H9 (cell line): ENCODE data around the gene CEBPG. TPM values are rescaled to one million over a fixed set of nuclear protein-coding genes. Genes with fewer than 3 reads are reported as not detected.

Experiments used
- DNase-seq: peaks from one replicate; pipeline ENCODE4 v3.0.0-alpha.2; 2017
- H2AFZ ChIP-seq: one replicate; pipeline ENCODE4 v1.6.1; 2013; ENCODE audit warnings: mild to moderate bottlenecking, low read length, control low read depth, moderate library complexity
- H2AK5ac ChIP-seq: 2 replicates; pipeline ENCODE4 v1.6.1; 2013; ENCODE audit warnings: low read length, control low read depth, mixed read lengths; ENCODE audit not compliant: insufficient read length
- H2BK120ac ChIP-seq: one replicate; pipeline ENCODE4 v1.6.1; 2013; ENCODE audit warnings: low read depth, mild to moderate bottlenecking, low read length, control low read depth, inconsistent platforms; ENCODE audit not compliant: poor library complexity, severe bottlenecking
- H2BK12ac ChIP-seq: 2 replicates; pipeline ENCODE4 v1.6.1; 2013; ENCODE audit warnings: low read length, control low read depth, mixed read lengths, low read depth; ENCODE audit not compliant: insufficient read length
- H2BK15ac ChIP-seq: 2 replicates; pipeline ENCODE4 v1.6.1; 2013; ENCODE audit warnings: low read depth, low read length, control low read depth
- H2BK20ac ChIP-seq: one replicate; pipeline ENCODE4 v1.6.1; 2013; ENCODE audit warnings: low read depth, mild to moderate bottlenecking, low read length, control low read depth, inconsistent platforms; ENCODE audit not compliant: poor library complexity, severe bottlenecking
- H2BK5ac ChIP-seq: 2 replicates; pipeline ENCODE4 v1.6.1; 2013; ENCODE audit warnings: low read length, control low read depth, mixed read lengths; ENCODE audit not compliant: insufficient read length
- H3K14ac ChIP-seq: 2 replicates; pipeline ENCODE4 v1.6.1; 2013; ENCODE audit warnings: low read length, control low read depth; ENCODE audit not compliant: insufficient read depth
- H3K18ac ChIP-seq: 2 replicates; pipeline ENCODE4 v1.6.1; 2013; ENCODE audit warnings: low read depth, mild to moderate bottlenecking, mixed read lengths, low read length, control low read depth; ENCODE audit not compliant: insufficient read length
- H3K23ac ChIP-seq: 2 replicates; pipeline ENCODE4 v1.6.1; 2013; ENCODE audit warnings: low read length, control low read depth, mixed read lengths, low read depth; ENCODE audit not compliant: insufficient read length
- H3K23me2 ChIP-seq: 2 replicates; pipeline ENCODE4 v1.6.1; 2013; ENCODE audit warnings: low read depth, mild to moderate bottlenecking, mixed read lengths, low read length, control low read depth; ENCODE audit not compliant: insufficient read length, poor library complexity, severe bottlenecking
- H3K27ac ChIP-seq: 2 replicates; pipeline ENCODE4 v1.5.1; 2013; ENCODE audit warnings: low read length, control low read depth, mixed read lengths, low read depth; ENCODE audit not compliant: insufficient read length
- H3K27me3 ChIP-seq: 2 replicates; pipeline ENCODE4 v1.6.1; 2013; ENCODE audit warnings: low read length, control low read depth, inconsistent platforms; ENCODE audit not compliant: insufficient read depth
- H3K4ac ChIP-seq: 2 replicates; pipeline ENCODE4 v1.6.1; 2013; ENCODE audit warnings: low read depth, mild to moderate bottlenecking, control low read depth, inconsistent platforms, low read length, moderate library complexity
- H3K4me1 ChIP-seq: 2 replicates; pipeline ENCODE4 v1.6.1; 2013; ENCODE audit warnings: low read length, control low read depth, inconsistent platforms; ENCODE audit not compliant: insufficient read depth
- H3K4me2 ChIP-seq: 2 replicates; pipeline ENCODE4 v1.6.1; 2013; ENCODE audit warnings: low read length, control low read depth, mixed read lengths; ENCODE audit not compliant: insufficient read length, insufficient read depth
- H3K56ac ChIP-seq: 2 replicates; pipeline ENCODE4 v1.6.1; 2013; ENCODE audit warnings: low read depth, mild to moderate bottlenecking, mixed read lengths, low read length, control low read depth; ENCODE audit not compliant: insufficient read length
- H3K79me1 ChIP-seq: 2 replicates; pipeline ENCODE4 v1.6.1; 2013; ENCODE audit warnings: low read depth, mild to moderate bottlenecking, moderate library complexity, low read length, control low read depth, inconsistent platforms; ENCODE audit not compliant: insufficient read depth, poor library complexity, severe bottlenecking
- H3K79me2 ChIP-seq: 2 replicates; pipeline ENCODE4 v1.6.1; 2013; ENCODE audit warnings: low read length, control low read depth, inconsistent platforms; ENCODE audit not compliant: insufficient read depth
- H3K9ac ChIP-seq: 2 replicates; pipeline ENCODE4 v1.6.1; 2013; ENCODE audit warnings: low read length, control low read depth, mixed read lengths; ENCODE audit not compliant: insufficient read length; ENCODE audit errors: extremely low read depth
- H3K9me3 ChIP-seq: one replicate; pipeline ENCODE4 v1.6.1; 2013; ENCODE audit warnings: low read depth, low read length, inconsistent platforms; ENCODE audit not compliant: control insufficient read depth
- H3T11ph ChIP-seq: one replicate; pipeline ENCODE4 v1.6.1; 2013; ENCODE audit warnings: mild to moderate bottlenecking, low read length, control low read depth, inconsistent platforms
- H4K20me1 ChIP-seq: one replicate; pipeline ENCODE4 v1.6.1; 2013; ENCODE audit not compliant: control insufficient read depth, insufficient read length, insufficient read depth
- H4K5ac ChIP-seq: 2 replicates; pipeline ENCODE4 v1.6.1; 2013; ENCODE audit warnings: low read depth, mild to moderate bottlenecking, mixed read lengths, low read length, control low read depth; ENCODE audit not compliant: insufficient read length
- H4K8ac ChIP-seq: replicated peaks from 2 replicates; pipeline ENCODE4 v1.6.1; 2013; ENCODE audit warnings: low read length, control low read depth, mixed read lengths, low read depth; ENCODE audit not compliant: insufficient read length
- H4K91ac ChIP-seq: 2 replicates; pipeline ENCODE4 v1.6.1; 2013; ENCODE audit warnings: low read depth, mild to moderate bottlenecking, moderate library complexity, mixed read lengths, low read length, control low read depth; ENCODE audit not compliant: insufficient read length
- H3K27ac Mint-ChIP-seq, 3 experiments: 2 replicates in 2 of 3; 3 replicates in 1 of 3; pipeline ENCODE4 v1.8.0; 2020 to 2021; ENCODE audit warnings: mixed read lengths in 3 of 3, mild to moderate bottlenecking in 1 of 3, moderate library complexity in 1 of 3
- H3K27me3 Mint-ChIP-seq: 2 replicates; pipeline ENCODE4 v1.8.0; 2021; ENCODE audit warnings: low read depth, mild to moderate bottlenecking, moderate library complexity, mixed read lengths
- H3K36me3 Mint-ChIP-seq, 3 experiments: 2 replicates in 2 of 3; 3 replicates in 1 of 3; pipeline ENCODE4 v1.8.0; 2020 to 2021; ENCODE audit warnings: low read depth in 3 of 3, mixed read lengths in 3 of 3; ENCODE audit not compliant: insufficient read depth in 1 of 3
- H3K4me1 Mint-ChIP-seq, 2 experiments: 2 replicates each; pipeline ENCODE4 v1.8.0; 2020; ENCODE audit warnings: mixed read lengths in 2 of 2
- H3K4me3 Mint-ChIP-seq, 2 experiments: 2 replicates in 1 of 2; 3 replicates in 1 of 2; pipeline ENCODE4 v1.8.0; 2020 to 2021; ENCODE audit warnings: mild to moderate bottlenecking in 2 of 2, mixed read lengths in 2 of 2, moderate library complexity in 1 of 2
- H3K9me3 Mint-ChIP-seq, 2 experiments: 2 replicates in 1 of 2; 3 replicates in 1 of 2; pipeline ENCODE4 v1.8.0; 2020; ENCODE audit warnings: mild to moderate bottlenecking in 2 of 2, mixed read lengths in 2 of 2, moderate library complexity in 1 of 2
- CTCF ChIP-seq: fragments of 200-600 bp; sonication (generic); conservative IDR thresholded peaks from 3 replicates; pipeline ENCODE4 v1.8.0; 2021; ENCODE audit warnings: antibody characterized with exemption, mild to moderate bottlenecking
- WGBS: extraction: QIAGEN DNeasy Blood & Tissue Kit; methylation state at CpG from one replicate; pipeline ENCODE4 v1.1.7; 2013; ENCODE audit warnings: missing lambda C conversion rate, low lambda C conversion rate, mixed read lengths; ENCODE audit not compliant: insufficient read length; ENCODE audit errors: extremely low coverage; 5-methylcytosine and 5-hydroxymethylcytosine counted together
- total RNA-seq: library from RNA; stranded (reverse); gene quantifications from 2 replicates; pipeline ENCODE4 v1.2.1, GENCODE V29; 2021

Gene CEBPG
- total RNA-seq, 1 experiment from 2014 or later = 33.7 TPM

- Histone ChIP-seq H3T11ph (no peak overlapping the region), H2BK20ac (no peak overlapping the region), H3K4me2 (no peak overlapping the region), H3K23me2 (no peaks in the 10 kb centered on the region), H3K4ac (no peak overlapping the region), H2AFZ (no peak overlapping the region), H2AK5ac (no peak overlapping the region), H3K9ac (no peak overlapping the region), H3K79me1 (peaks cover 6% of the 10 kb centered on the region), H3K4me1 (peaks cover 4% of the 10 kb centered on the region; the same call in 1 of the 2 replicates), H2BK12ac (no peak overlapping the region), H4K8ac (no peak overlapping the region), H3K79me2 (peaks cover 17% of the 10 kb centered on the region; the same call in 1 of the 2 replicates), H3K18ac (no peak overlapping the region), H2BK15ac (no peak overlapping the region), H3K27ac (no peak overlapping the region), H3K9me3 (no peaks in the 10 kb centered on the region), H3K27me3 (no peaks in the 10 kb centered on the region), H3K56ac (no peak overlapping the region), H3K23ac (no peak overlapping the region), H4K5ac (no peak overlapping the region), H4K20me1 (peaks cover 2% of the 10 kb centered on the region), H4K91ac (no peak overlapping the region), H2BK5ac (no peak overlapping the region), H3K14ac (no peak overlapping the region), H2BK120ac (no peak overlapping the region)
- Mint-ChIP-seq H3K27me3 (no peaks in the 10 kb centered on the region), H3K36me3 (peaks cover 7 to 19% (median 9%) of the 10 kb centered on the region in 3 experiments; a peak in 6 of 7 replicates), H3K27ac (peak overlapping the region in 1 of 3 experiments; percentile 9; a peak in 1 of 7 replicates), H3K4me1 (peaks cover 44% of the 10 kb centered on the region in 2 experiments), H3K4me3 (no peak overlapping the region), H3K9me3 (no peaks in the 10 kb centered on the region)
- no peak for DNase-seq
- no peak for TF ChIP-seq CTCF
- no CpG with 5 or more reads among the region's 4 CpGs for WGBS
Measured at GRCh38 chr19:33381101-33381500, 7.6 kb downstream of the CEBPG start.
